Karpas-422 (cell line): ENCODE results near the gene TUFT1. TPM values are rescaled to one million over a fixed set of nuclear protein-coding genes. Genes with fewer than 3 reads are reported as not detected.
A peak's percentile ranks its signal among the peaks of the same experiment; 100 is the strongest.

Source experiments
- DNase-seq: peaks from one replicate; pipeline ENCODE4 v3.0.0-alpha.2; 2015
- H2AFZ ChIP-seq: fragments of 200-600 bp; sonication (generic); 2 replicates; pipeline ENCODE4 v1.6.1; 2014; ENCODE audit warnings: antibody characterized with exemption, low read length, mixed read lengths
- H3K27ac ChIP-seq: fragments of 200-600 bp; sonication (generic); 2 replicates; pipeline ENCODE4 v1.5.1; 2014; ENCODE audit warnings: mild to moderate bottlenecking, low read length, moderate library complexity
- H3K27me3 ChIP-seq: fragments of 200-600 bp; sonication (generic); 2 replicates; pipeline ENCODE4 v1.6.1; 2014; ENCODE audit warnings: low read length, mixed read lengths
- H3K36me3 ChIP-seq: fragments of 200-600 bp; sonication (generic); 2 replicates; pipeline ENCODE4 v1.6.1; 2014; ENCODE audit warnings: low read length, mixed read lengths; ENCODE audit not compliant: insufficient read depth
- H3K4me1 ChIP-seq: fragments of 200-600 bp; sonication (generic); 2 replicates; pipeline ENCODE4 v1.6.1; 2014; ENCODE audit warnings: mild to moderate bottlenecking, low read length, mixed read lengths
- H3K4me2 ChIP-seq: fragments of 200-600 bp; sonication (generic); 2 replicates; pipeline ENCODE4 v1.6.1; 2014; ENCODE audit warnings: low read length, low read depth, mild to moderate bottlenecking; ENCODE audit not compliant: poor library complexity, severe bottlenecking
- H3K4me3 ChIP-seq: fragments of 200-600 bp; sonication (generic); 2 replicates; pipeline ENCODE4 v1.5.1; 2014; ENCODE audit warnings: mild to moderate bottlenecking, antibody characterized with exemption, low read length, mixed read lengths
- H3K79me2 ChIP-seq: fragments of 200-600 bp; sonication (generic); 2 replicates; pipeline ENCODE4 v1.6.1; 2014; ENCODE audit warnings: mild to moderate bottlenecking, low read length, mixed read lengths
- H3K9ac ChIP-seq: fragments of 200-600 bp; sonication (generic); 2 replicates; pipeline ENCODE4 v1.6.0; 2014; ENCODE audit warnings: low read length
- H3K9me2 ChIP-seq: fragments of 200-600 bp; sonication (generic), shearing (Covaris generic); replicated peaks from 2 replicates; pipeline ENCODE4 v1.6.0; 2014; ENCODE audit warnings: mild to moderate bottlenecking, low read length, moderate library complexity; ENCODE audit not compliant: insufficient read depth
- H3K9me3 ChIP-seq: fragments of 300-700, 200-600 bp; sonication (generic); 2 replicates; pipeline ENCODE4 v1.6.1; 2014; ENCODE audit warnings: low read length, mixed read lengths
- H4K20me1 ChIP-seq: fragments of 200-600 bp; sonication (generic); 2 replicates; pipeline ENCODE4 v1.6.1; 2014; ENCODE audit warnings: mild to moderate bottlenecking, antibody characterized with exemption, low read length, low read depth; ENCODE audit not compliant: insufficient read depth
- total RNA-seq: library from RNA; depleted of rRNA; stranded (reverse); fragments of >200 nt; shearing (Covaris generic); gene quantifications from 2 replicates; pipeline ENCODE4 v1.2.3, GENCODE V29; 2014; ENCODE audit warnings: low replicate concordance

The TUFT1 gene
- total RNA-seq, 1 experiment from 2014 or later: not detected

DNA sequence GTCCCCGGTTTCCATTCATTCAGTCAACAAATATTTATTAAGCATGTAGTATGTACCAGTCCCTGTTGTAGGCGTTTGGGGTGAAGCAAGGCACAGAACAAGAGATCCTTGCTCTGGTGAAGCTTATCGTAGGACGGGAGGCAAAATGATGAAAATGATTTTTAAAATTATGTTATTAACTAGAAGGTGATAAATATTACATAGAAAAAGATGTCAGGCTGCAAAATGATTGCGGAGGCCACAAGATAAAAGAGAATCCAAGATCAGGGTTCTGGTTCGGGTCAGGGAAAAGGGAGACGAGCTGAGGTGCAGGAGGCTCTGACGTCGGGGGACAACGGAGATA, 29.5 kb upstream of the TUFT1 start:
- Histone ChIP-seq H3K27ac (no peak overlapping the region), H3K9me3 (no peaks in the 10 kb centered on the region), H3K4me1 (peaks cover 21% of the 10 kb centered on the region), H3K79me2 (no peaks in the 10 kb centered on the region), H2AFZ (peak overlapping the region; percentile 85), H3K36me3 (no peaks in the 10 kb centered on the region), H3K4me3 (peak overlapping the region; percentile 78), H3K4me2 (peak overlapping the region; percentile 98), H3K9ac (peak overlapping the region; percentile 72), H3K9me2 (no peaks in the 10 kb centered on the region), H4K20me1 (no peaks in the 10 kb centered on the region), H3K27me3 (no peaks in the 10 kb centered on the region)
- no peak for DNase-seq

DNA sequence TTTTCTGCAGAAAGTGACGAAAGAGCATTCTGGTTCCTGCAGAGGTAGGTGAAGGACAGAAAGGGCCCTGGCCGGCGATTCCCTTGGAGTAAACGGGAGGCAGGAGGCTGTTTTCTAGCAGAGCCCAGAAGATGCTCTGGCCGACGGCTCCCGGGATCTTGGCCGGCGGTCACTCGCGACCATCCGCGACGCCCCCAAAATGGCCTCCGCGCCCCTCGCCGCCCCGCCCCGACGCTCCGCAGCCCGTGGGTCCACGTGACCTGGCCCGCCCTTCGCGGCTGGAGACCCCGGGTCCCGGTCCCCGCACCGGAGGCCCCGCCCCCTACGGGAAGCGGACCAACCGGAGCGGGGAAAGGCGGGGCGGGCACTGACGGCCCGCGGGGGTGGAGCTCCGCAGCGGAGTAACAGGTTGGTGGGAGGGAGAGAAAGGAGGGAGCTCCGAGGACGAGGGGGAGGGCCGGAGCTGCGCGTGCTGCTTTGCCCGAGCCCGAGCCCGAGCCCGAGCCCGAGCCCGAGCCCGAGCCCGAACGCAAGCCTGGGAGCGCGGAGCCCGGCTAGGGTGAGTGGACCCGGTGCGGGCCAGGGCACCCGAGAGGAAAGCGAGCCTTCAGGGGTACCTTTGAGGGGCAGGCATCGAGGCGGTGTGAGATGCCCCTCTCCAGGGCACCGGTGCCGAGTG, 29.0 kb upstream of the TUFT1 start, which contains the start of gene CGN:
Gene CGN (plus strand): TSS at position 431 of the 679 bp plus-strand sequence. CDS start 7,133 bp downstream, outside the sequence.
- Histone ChIP-seq H2AFZ (peak within 1 kb of the TSS; percentile 85), H3K4me2 (peak within 1 kb of the TSS; percentile 98), H3K36me3 (no peaks in the 10 kb centered on the region), H4K20me1 (no peaks in the 10 kb centered on the region), H3K27ac (no peak within 1 kb of the TSS), H3K4me3 (peak within 1 kb of the TSS; percentile 78), H3K4me1 (peaks cover 21% of the 10 kb centered on the region), H3K9me3 (no peaks in the 10 kb centered on the region), H3K79me2 (no peaks in the 10 kb centered on the region), H3K27me3 (no peaks in the 10 kb centered on the region), H3K9me2 (no peaks in the 10 kb centered on the region), H3K9ac (peak within 1 kb of the TSS; percentile 72)
- DNase-seq: peak; percentile 93

GRCh38 chr1:151511636-151512215, 28.4 kb upstream of the TUFT1 start:
- Histone ChIP-seq H3K36me3 (no peaks in the 10 kb centered on the region), H3K79me2 (no peaks in the 10 kb centered on the region), H3K4me3 (peak overlapping the region; percentile 78), H4K20me1 (no peaks in the 10 kb centered on the region), H3K9ac (peak overlapping the region; percentile 72), H3K27me3 (no peaks in the 10 kb centered on the region), H3K27ac (no peak overlapping the region), H3K9me3 (no peaks in the 10 kb centered on the region), H2AFZ (peak overlapping the region; percentile 85), H3K4me1 (peaks cover 21% of the 10 kb centered on the region), H3K4me2 (peak overlapping the region; percentile 98), H3K9me2 (no peaks in the 10 kb centered on the region)
- peak; percentile 50 for DNase-seq

- H3K9me3 ChIP-seq: no peaks in the 10 kb centered on the region
- no peaks in the 10 kb centered on the region for H3K9me2 ChIP-seq
- peaks cover 21% of the 10 kb centered on the region for H3K4me1 ChIP-seq
- no peak for DNase-seq
- H2AFZ ChIP-seq: no peak overlapping the region; the same call in 1 of the 2 replicates
- peak overlapping the region; percentile 72 for H3K9ac ChIP-seq
- H3K79me2 ChIP-seq: no peaks in the 10 kb centered on the region
- no peaks in the 10 kb centered on the region for H3K27me3 ChIP-seq
- no peaks in the 10 kb centered on the region for H4K20me1 ChIP-seq
- H3K27ac ChIP-seq: no peak overlapping the region
- H3K36me3 ChIP-seq: no peaks in the 10 kb centered on the region
- H3K4me3 ChIP-seq: peak overlapping the region; percentile 78; the same call in 1 of the 2 replicates
- H3K4me2 ChIP-seq: peak overlapping the region; percentile 98
Observed at GRCh38 chr1:151512326-151512725, 27.8 kb upstream of the TUFT1 start.

DNA sequence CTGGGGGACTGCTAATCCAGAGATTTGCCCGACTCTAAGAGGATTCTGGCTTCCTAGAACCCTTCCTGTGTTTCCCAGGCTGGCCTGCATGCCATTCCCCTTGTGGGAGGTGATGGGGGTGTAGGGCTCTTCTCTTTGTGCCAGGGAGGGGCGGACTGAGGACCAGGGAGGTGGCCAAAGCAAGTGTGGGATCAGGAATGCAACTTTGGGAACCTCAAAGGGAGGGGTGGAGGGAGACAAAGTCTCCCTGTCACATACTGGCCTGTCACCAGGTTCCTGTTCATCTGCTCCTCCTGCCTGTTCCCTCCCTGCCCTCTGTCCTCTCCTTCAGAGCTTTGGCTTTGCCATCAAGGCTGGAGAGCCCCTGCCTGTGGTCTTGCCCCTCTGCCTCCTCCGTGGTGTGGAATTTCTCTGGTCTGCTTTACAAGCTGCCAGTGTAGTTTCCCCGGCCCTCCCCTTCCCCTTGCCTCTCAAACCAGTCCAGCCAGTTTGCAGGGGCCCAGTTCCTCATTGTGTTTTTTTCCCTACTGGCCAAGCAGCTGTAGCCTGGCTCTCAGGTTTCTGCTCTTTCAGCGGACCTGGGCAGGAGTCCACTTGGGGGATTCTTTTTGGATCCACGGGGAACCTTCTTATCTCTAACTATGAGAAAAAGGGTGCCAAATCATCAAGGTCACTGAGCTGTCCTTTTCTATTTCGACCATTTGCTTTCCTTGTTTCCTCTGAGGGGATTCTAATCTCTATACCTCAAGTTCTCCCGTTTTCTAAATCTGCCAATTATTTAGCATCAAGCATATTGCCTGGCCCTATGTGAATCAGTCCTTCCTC, 27.1 kb upstream of the TUFT1 start:
- Histone ChIP-seq H4K20me1 (no peaks in the 10 kb centered on the region), H3K27ac (no peak overlapping the region), H2AFZ (no peak overlapping the region), H3K9me2 (no peaks in the 10 kb centered on the region), H3K9me3 (no peaks in the 10 kb centered on the region), H3K4me2 (no peak overlapping the region), H3K27me3 (no peaks in the 10 kb centered on the region), H3K4me3 (no peak overlapping the region), H3K36me3 (no peaks in the 10 kb centered on the region), H3K79me2 (no peaks in the 10 kb centered on the region), H3K4me1 (peaks cover 21% of the 10 kb centered on the region), H3K9ac (no peak overlapping the region)
- no peak for DNase-seq

DNA sequence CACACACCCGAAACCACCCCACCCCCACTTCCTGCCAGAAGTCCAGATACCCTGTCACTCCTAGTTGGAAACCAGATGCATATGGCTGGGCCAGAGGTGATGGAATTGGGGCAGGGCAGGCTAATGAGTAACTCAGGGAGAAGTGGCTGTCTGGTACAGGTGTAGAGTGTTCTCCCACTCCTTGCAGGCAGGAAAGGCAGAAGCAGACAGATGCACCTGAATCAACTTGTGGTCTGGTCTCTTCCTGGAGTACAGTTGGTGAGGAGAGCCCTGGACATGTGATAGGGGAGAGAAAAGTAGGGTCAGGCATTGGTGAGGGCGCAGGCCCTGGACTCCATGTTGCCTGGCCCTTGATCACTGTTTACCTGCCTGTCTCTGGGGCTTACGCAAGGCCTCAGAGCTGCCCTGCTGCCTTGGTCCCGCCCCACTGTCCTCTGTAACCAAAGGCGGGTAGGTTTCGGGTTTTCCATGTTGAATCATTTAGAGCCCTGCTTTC, 26.4 kb upstream of the TUFT1 start:
- DNase-seq: no peak

DNA sequence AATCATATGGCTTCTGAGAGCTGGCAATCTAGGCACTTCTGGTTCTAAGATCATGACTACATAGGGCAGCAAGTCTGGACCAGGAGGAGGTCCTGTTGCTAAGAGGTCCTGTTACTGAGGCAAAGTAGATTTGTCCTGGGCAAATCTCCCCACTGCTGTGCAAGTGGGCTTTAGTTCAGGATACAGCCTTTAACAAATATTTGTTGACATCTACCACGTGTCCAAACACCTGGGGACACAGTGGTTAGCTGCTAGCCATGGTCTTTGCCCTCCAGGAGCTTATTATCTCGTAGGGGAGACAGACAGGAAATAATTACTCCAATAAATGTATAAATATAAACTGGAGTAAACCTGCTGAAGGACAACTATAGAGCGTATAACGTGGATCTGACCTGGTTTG, 25.7 kb upstream of the TUFT1 start:
- no peak overlapping the region for H3K4me2 ChIP-seq
- no peaks in the 10 kb centered on the region for H4K20me1 ChIP-seq
- DNase-seq: no peak
- no peaks in the 10 kb centered on the region for H3K36me3 ChIP-seq
- no peaks in the 10 kb centered on the region for H3K79me2 ChIP-seq
- no peaks in the 10 kb centered on the region for H3K9me3 ChIP-seq
- H3K4me1 ChIP-seq: peaks cover 21% of the 10 kb centered on the region
- H3K27me3 ChIP-seq: no peaks in the 10 kb centered on the region
- no peak overlapping the region for H3K27ac ChIP-seq
- H3K4me3 ChIP-seq: no peak overlapping the region
- no peaks in the 10 kb centered on the region for H3K9me2 ChIP-seq
- H2AFZ ChIP-seq: no peak overlapping the region
- no peak overlapping the region for H3K9ac ChIP-seq

More for the DNA sequence above, 26.4 kb upstream of the TUFT1 start:
- Histone ChIP-seq H3K79me2 (no peaks in the 10 kb centered on the region), H4K20me1 (no peaks in the 10 kb centered on the region), H3K36me3 (no peaks in the 10 kb centered on the region), H3K4me2 (no peak overlapping the region), H3K9ac (no peak overlapping the region), H3K27me3 (no peaks in the 10 kb centered on the region), H3K9me3 (no peaks in the 10 kb centered on the region), H3K27ac (no peak overlapping the region), H3K4me3 (no peak overlapping the region), H3K4me1 (peaks cover 21% of the 10 kb centered on the region), H3K9me2 (no peaks in the 10 kb centered on the region), H2AFZ (no peak overlapping the region)

DNA sequence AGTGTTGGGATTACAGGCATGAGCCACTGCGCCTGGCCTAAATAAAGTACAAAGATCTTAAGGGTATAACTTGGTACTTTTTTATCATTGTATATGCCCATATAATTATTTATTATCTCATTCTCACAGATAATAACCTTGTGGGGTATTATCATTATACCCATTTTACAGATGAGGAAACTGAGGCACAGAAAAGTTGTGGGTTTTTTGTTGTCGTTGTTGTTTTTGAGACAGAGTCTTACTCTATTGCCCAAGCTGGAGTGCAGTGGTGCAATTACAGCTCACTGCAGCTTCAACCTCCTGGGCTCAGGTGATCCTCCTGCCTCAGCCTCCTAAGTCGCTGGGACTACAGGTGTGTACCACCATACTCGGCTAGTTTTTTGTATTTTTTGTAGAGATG, 24.8 kb upstream of the TUFT1 start:
- DNase-seq: no peak
- H2AFZ ChIP-seq: no peak overlapping the region
- no peaks in the 10 kb centered on the region for H3K9me3 ChIP-seq
- no peaks in the 10 kb centered on the region for H3K9me2 ChIP-seq
- H3K36me3 ChIP-seq: no peaks in the 10 kb centered on the region
- no peak overlapping the region for H3K4me3 ChIP-seq
- H3K27me3 ChIP-seq: no peaks in the 10 kb centered on the region
- no peak overlapping the region for H3K9ac ChIP-seq
- no peak overlapping the region for H3K27ac ChIP-seq
- no peak overlapping the region for H3K4me2 ChIP-seq
- H3K79me2 ChIP-seq: no peaks in the 10 kb centered on the region
- no peaks in the 10 kb centered on the region for H4K20me1 ChIP-seq
- peaks cover 20% of the 10 kb centered on the region for H3K4me1 ChIP-seq
